ENCODE results near the gene STK24. TPM values are rescaled to one million over a fixed set of nuclear protein-coding genes. Genes with fewer than 3 reads are reported as not detected.

STK24 gene
- total RNA-seq, 2 experiments from 2014 or later: 134 to 148 TPM

- peaks cover 47% of the 10 kb centered on the region for H3K36me3 Mint-ChIP-seq
- CTCF ChIA-PET: interaction anchor here (0.7 kb wide), 1 partner anchor 184 kb away, joined by 5 read pairs; no protein-coding TSS in a partner anchor
- H3K4me3 Mint-ChIP-seq: no peak overlapping the region
- no peak for ATAC-seq
- no peaks in the 10 kb centered on the region for H3K27me3 Mint-ChIP-seq
- H3K4me1 Mint-ChIP-seq: peaks cover 28% of the 10 kb centered on the region
- no peak for DNase-seq
- H3K9me3 Mint-ChIP-seq (ENCODE audit: low read depth): peaks cover under 1% of the 10 kb centered on the region
- H3K27ac Mint-ChIP-seq: peak overlapping the region; percentile 9
Measured at GRCh38 chr13:98468929-98469328, 108.0 kb downstream of the STK24 start.

- Mint-ChIP-seq H3K4me1 (peaks cover 27% of the 10 kb centered on the region), H3K36me3 (peaks cover 46% of the 10 kb centered on the region), H3K4me3 (no peak overlapping the region), H3K27ac (no peak overlapping the region), H3K27me3 (no peaks in the 10 kb centered on the region), H3K9me3 (ENCODE audit: low read depth) (no peaks in the 10 kb centered on the region)
- CTCF ChIA-PET: interaction anchor here (0.6 to 0.7 kb wide), 2 partner anchors 185 to 240 kb away, joined by 3 to 5 read pairs; no protein-coding TSS in a partner anchor
- DNase-seq (no peak), ATAC-seq (no peak)
Measured at GRCh38 chr13:98468361-98468760, 108.5 kb downstream of the STK24 start.

GRCh38 chr13:98467263-98467985, 109.5 kb downstream of the STK24 start:
- H3K9me3 Mint-ChIP-seq (ENCODE audit: low read depth): no peaks in the 10 kb centered on the region
- peaks cover 45% of the 10 kb centered on the region for H3K36me3 Mint-ChIP-seq
- ATAC-seq: no peak
- no peak overlapping the region for H3K4me3 Mint-ChIP-seq
- CTCF ChIA-PET: interaction anchor here (1.0 to 3.1 kb wide), 5 partner anchors 9 to 186 kb away, joined by 3 to 12 read pairs (median 5); no protein-coding TSS in a partner anchor
- H3K27me3 Mint-ChIP-seq: no peaks in the 10 kb centered on the region
- H3K27ac Mint-ChIP-seq: no peak overlapping the region
- DNase-seq: no peak
- peaks cover 20% of the 10 kb centered on the region for H3K4me1 Mint-ChIP-seq

DNA sequence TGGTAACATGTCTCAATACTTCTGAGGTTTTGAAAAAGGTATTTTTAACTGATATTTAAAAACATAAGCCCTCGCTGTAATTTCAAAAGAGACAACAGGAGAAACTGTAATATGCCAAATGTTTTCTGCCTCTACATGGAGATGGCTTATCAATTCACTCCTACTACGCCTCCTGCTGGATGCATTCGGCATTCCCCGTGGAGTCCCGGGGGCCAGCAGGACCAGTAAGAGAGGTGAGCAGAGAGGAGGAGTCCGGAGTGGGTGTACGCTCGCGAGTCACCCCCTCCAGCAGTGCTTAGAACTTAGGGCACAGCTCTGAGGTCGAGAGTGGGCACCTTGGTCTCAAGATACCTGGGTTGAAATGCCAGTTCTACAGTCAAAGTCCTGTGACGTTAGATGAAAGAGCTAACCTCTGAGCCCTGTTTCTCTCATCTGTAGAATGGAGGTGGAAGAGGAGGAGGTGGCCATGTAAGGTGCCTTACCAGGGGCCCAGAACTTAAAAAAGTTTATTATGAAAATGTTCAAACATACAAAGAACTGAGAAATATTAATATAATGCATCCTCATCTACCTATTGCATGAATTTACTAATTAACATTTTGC, 110.2 kb downstream of the STK24 start:
- Mint-ChIP-seq H3K27me3 (no peaks in the 10 kb centered on the region), H3K9me3 (ENCODE audit: low read depth) (no peaks in the 10 kb centered on the region), H3K36me3 (peaks cover 43% of the 10 kb centered on the region), H3K4me3 (no peak overlapping the region), H3K27ac (no peak overlapping the region), H3K4me1 (peaks cover 16% of the 10 kb centered on the region)
- no peak for DNase-seq
- ATAC-seq: peak; percentile 61
- CTCF ChIA-PET: interaction anchor here (1.0 to 3.1 kb wide), 5 partner anchors 10 to 187 kb away, joined by 3 to 12 read pairs (median 5); no protein-coding TSS in a partner anchor

DNA sequence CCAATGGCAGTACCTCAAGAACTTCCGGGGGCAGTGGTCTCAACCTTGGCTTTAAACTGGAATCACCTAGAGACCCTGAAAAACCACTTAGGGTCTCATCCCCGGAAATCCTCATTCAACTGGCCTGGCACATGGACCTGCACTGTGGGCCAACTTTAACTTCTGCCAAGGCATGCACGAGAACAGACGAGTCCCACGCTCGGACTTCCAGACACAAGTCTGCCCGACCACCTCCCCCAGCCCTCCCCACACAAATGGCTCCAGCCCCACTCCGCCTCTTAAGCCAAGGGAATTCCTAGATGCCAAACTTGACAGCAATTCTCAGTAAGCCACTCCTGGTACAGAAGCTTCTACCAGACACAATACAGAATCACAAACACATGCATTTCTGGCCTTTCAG, 114.0 kb downstream of the STK24 start:
- ATAC-seq: no peak
- Mint-ChIP-seq H3K4me3 (no peak overlapping the region), H3K36me3 (peaks cover 38% of the 10 kb centered on the region), H3K27ac (no peak overlapping the region), H3K4me1 (peaks cover 9% of the 10 kb centered on the region), H3K27me3 (no peaks in the 10 kb centered on the region), H3K9me3 (ENCODE audit: low read depth) (no peaks in the 10 kb centered on the region)
- no peak for DNase-seq
- CTCF ChIA-PET: no interaction called here

DNA sequence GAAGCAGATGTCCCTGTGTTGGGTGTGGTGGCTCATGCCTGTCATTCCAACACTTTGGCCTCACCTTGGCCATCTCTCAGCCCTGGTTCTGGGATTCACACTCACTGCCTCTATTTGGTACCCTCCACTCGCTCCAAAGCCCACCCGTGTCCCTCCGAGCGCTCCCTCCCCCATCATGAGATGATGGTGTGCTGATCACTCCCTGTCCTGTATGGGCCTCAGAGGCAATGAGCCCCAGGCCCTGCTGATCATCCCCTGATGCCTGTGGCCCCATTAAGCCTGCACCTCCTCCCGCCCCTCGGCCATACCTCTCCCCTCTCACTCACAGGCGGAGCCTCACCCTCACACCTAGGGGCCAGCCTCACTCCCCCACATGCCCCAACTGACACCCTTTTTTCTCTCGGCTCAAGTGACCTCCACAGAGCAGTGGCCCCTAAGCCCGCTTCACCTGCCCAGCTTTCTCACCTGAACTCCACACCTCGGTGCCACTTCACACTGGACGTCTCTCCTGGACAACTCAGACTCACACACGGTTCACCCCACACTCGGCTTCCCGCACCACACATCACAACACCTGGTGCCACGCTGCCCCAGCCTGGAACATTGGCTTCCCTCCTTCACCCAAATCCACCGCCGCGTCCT, 114.5 kb downstream of the STK24 start:
- Mint-ChIP-seq H3K9me3 (ENCODE audit: low read depth) (no peaks in the 10 kb centered on the region), H3K4me1 (peaks cover 9% of the 10 kb centered on the region), H3K27me3 (no peaks in the 10 kb centered on the region), H3K27ac (no peak overlapping the region), H3K4me3 (no peak overlapping the region), H3K36me3 (peaks cover 40% of the 10 kb centered on the region)
- ATAC-seq: no peak
- CTCF ChIA-PET: no interaction called here
- DNase-seq: no peak

GRCh38 chr13:98461486-98462240, 115.2 kb downstream of the STK24 start:
- Mint-ChIP-seq H3K4me1 (peaks cover 9% of the 10 kb centered on the region), H3K9me3 (ENCODE audit: low read depth) (no peaks in the 10 kb centered on the region), H3K27ac (no peak overlapping the region), H3K27me3 (no peaks in the 10 kb centered on the region), H3K36me3 (peaks cover 42% of the 10 kb centered on the region), H3K4me3 (no peak overlapping the region)
- ATAC-seq (no peak), DNase-seq (no peak)
- CTCF ChIA-PET: no interaction called here

- Mint-ChIP-seq H3K4me3 (no peak overlapping the region), H3K27ac (no peak overlapping the region), H3K27me3 (no peaks in the 10 kb centered on the region), H3K4me1 (peaks cover 4% of the 10 kb centered on the region), H3K36me3 (peaks cover 38% of the 10 kb centered on the region), H3K9me3 (ENCODE audit: low read depth) (no peaks in the 10 kb centered on the region)
- ATAC-seq: no peak
- DNase-seq: no peak
- CTCF ChIA-PET: no interaction called here
Measured at GRCh38 chr13:98460516-98460915, 116.4 kb downstream of the STK24 start.

DNA sequence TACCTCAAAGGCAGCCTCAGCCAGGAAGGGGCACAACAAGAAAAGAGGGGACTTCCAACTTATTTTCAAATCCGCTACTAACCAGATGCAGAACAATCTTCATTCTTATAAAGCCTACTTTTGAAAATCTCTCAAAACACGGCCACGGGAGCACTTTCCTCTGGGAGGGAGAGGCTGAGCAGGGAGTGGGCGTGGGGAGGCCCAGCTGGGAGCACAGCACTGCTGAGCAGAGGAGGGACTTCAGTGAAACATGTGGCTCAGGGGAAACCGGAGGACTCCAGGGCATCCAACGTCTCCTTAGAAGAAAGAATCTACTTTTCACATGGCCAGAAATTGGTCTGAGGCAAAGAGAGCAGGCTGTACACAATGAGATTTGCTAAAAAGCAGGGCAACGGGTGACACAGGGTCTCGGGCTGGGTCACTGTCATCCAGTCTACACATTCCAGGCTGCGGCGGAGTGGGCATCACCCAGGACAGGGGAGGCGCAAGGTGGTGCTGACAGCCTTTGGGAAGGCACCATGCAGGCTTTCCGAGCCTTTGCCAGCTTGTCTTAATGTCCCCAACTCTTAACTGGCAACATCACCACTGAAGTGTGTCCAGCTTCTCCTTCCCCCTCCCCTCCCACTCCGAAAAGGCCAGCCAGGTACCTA, 117.1 kb downstream of the STK24 start:
- ATAC-seq (no peak), DNase-seq (no peak)
- H3K27me3 Mint-ChIP-seq: no peaks in the 10 kb centered on the region
- H3K9me3 Mint-ChIP-seq (ENCODE audit: low read depth): no peaks in the 10 kb centered on the region
- H3K4me1 Mint-ChIP-seq: no peaks in the 10 kb centered on the region
- no peak overlapping the region for H3K27ac Mint-ChIP-seq
- CTCF ChIA-PET: no interaction called here
- H3K4me3 Mint-ChIP-seq: no peak overlapping the region
- H3K36me3 Mint-ChIP-seq: peaks cover 36% of the 10 kb centered on the region

DNA sequence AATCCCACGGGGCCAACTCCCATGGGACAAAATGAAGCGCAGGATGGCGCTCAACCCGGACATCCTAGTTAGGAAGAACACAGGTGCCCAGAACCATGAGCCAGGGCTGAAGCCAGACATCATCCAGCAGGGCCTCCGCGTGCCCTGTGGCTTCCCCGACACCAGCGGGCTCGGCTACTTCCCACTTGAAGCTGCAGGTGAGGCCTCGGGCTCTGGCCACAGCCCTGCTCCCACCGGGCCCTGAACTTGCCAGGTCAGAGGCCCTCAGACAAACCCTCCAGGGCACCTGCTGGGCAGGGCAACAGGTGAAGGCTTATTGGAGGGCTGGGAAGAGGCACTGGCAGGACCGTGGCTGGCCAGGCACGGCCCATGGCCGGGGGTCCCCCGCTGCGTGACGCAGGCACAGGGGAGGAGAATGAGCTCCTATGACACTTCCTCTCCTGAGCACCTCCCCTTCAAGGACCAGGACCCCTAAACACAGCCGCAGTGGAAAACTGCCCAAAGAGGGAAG, 117.7 kb downstream of the STK24 start:
- Mint-ChIP-seq H3K4me3 (no peak overlapping the region), H3K36me3 (peaks cover 38% of the 10 kb centered on the region), H3K4me1 (no peaks in the 10 kb centered on the region), H3K27me3 (no peaks in the 10 kb centered on the region), H3K9me3 (ENCODE audit: low read depth) (no peaks in the 10 kb centered on the region), H3K27ac (no peak overlapping the region)
- ATAC-seq (no peak), DNase-seq (no peak)
- CTCF ChIA-PET: no interaction called here

DNA sequence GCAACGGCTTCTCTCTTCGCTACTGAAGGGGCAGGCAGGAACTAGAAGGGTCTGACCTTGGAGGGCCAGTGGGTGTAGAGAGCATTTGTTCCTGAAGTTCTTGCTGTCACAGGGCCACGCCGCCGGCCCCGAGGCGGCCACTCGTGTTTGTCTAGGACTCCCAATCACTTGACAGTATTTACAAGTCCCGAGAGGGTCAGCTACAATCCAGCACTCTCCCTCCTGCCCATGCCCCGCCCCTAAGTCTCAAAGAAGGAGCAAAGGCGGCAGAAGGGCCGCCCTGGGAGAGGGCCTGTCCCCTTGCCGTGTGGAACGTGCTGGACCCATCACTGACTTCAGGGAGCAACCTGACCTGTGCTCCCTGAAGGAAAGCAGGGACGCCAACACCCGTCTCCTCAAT, 118.5 kb downstream of the STK24 start:
- Mint-ChIP-seq H3K27me3 (no peaks in the 10 kb centered on the region), H3K4me1 (no peaks in the 10 kb centered on the region), H3K9me3 (ENCODE audit: low read depth) (no peaks in the 10 kb centered on the region), H3K27ac (no peak overlapping the region), H3K4me3 (no peak overlapping the region), H3K36me3 (peaks cover 35% of the 10 kb centered on the region)
- DNase-seq (no peak), ATAC-seq (no peak)
- CTCF ChIA-PET: no interaction called here

DNA sequence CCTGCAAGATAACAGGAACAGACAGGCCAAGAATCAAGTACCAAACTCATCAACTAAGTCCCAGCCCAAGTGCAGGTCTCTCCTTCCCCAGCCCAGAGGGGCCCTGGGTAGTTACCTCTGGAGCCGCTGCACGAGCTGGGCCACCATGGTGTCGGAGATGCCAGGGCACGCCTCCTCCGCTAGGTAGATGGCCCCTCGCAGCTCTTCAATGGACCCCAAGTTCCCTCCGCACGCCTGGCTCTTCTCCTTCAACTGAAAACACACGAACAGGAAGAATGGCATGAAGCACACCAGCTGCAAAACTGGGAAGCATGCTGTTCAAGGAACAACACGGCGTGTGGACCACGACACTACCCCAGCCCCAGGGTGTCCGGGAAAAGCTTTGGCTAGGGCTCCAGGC, 119.9 kb downstream of the STK24 start:
- Mint-ChIP-seq H3K9me3 (ENCODE audit: low read depth) (no peaks in the 10 kb centered on the region), H3K36me3 (peaks cover 34% of the 10 kb centered on the region), H3K27me3 (no peaks in the 10 kb centered on the region), H3K4me1 (no peaks in the 10 kb centered on the region), H3K4me3 (no peak overlapping the region), H3K27ac (no peak overlapping the region)
- DNase-seq (no peak), ATAC-seq (no peak)
- CTCF ChIA-PET: no interaction called here

GRCh38 chr13:98456413-98456845, 120.5 kb downstream of the STK24 start:
- H3K4me3 Mint-ChIP-seq: no peak overlapping the region
- peaks cover 37% of the 10 kb centered on the region for H3K36me3 Mint-ChIP-seq
- CTCF ChIA-PET: no interaction called here
- DNase-seq: no peak
- H3K9me3 Mint-ChIP-seq (ENCODE audit: low read depth): no peaks in the 10 kb centered on the region
- H3K27me3 Mint-ChIP-seq: no peaks in the 10 kb centered on the region
- no peak for ATAC-seq
- H3K4me1 Mint-ChIP-seq: peaks cover 5% of the 10 kb centered on the region
- no peak overlapping the region for H3K27ac Mint-ChIP-seq

Measured in activated CD8-positive, alpha-beta memory T cell treated with anti-CD3 and anti-CD28 coated beads, Interleukin-2, amount 10 ng/mL, durations not matched to agents 7 days and 5 days (primary cell).